ENCODE data around the gene RNF167. TPM values are rescaled to one million over a fixed set of nuclear protein-coding genes. Genes with fewer than 3 reads are reported as not detected.

The RNF167 gene
- polyA plus RNA-seq, 4 donors = 108 to 132 (median 123) TPM

- Histone ChIP-seq H3K4me1 (ENCODE audit: control insufficient read depth in 3 of 3, insufficient read depth in 2 of 3, low read depth in 1 of 3, low read length in 2 of 3) (peaks cover 0 to 7% (median 5%) of the 10 kb centered on the region in 3 donors), H3K27me3 (ENCODE audit: control insufficient read depth in 3 of 3, insufficient read depth in 3 of 3, low read length in 3 of 3) (no peaks in the 10 kb centered on the region), H3K27ac (ENCODE audit: low read depth in 1 of 3, low read length in 2 of 3) (no peak within 1 kb of the TSS), H3K9me3 (ENCODE audit: control insufficient read depth in 2 of 2, insufficient read depth in 1 of 2, low read depth in 1 of 2, low read length in 1 of 2) (no peaks in the 10 kb centered on the region), H3K36me3 (ENCODE audit: control insufficient read depth in 3 of 3, insufficient read depth in 2 of 3, low read depth in 1 of 3, low read length in 3 of 3) (peaks cover 0 to 32% (median 0%) of the 10 kb centered on the region in 3 donors), H3K4me3 (ENCODE audit: low read depth in 1 of 3, low read length in 3 of 3) (no peak within 1 kb of the TSS)
- FAIRE-seq (no peak), DNase-seq (no peak)
- WGBS, 3 donors = 77 to 91% (median 82%) methylated on average over 14 of the region's 14 CpGs
These were observed 8.1 kb upstream of the RNF167 start, which contains the start of gene GP1BA for GRCh38 chr17:4931963-4932362. GP1BA (plus strand) TSS chr17:4932277; CDS start chr17:4932605, 328 bp downstream.

GRCh38 chr17:4932756-4933155 is 7.3 kb upstream of the RNF167 start:
- peaks cover 0 to 7% (median 5%) of the 10 kb centered on the region in 3 donors for H3K4me1 ChIP-seq (ENCODE audit: control insufficient read depth in 3 of 3, insufficient read depth in 2 of 3, low read depth in 1 of 3, low read length in 2 of 3)
- DNase-seq (no peak), FAIRE-seq (no peak)
- peaks cover 2 to 40% (median 3%) of the 10 kb centered on the region in 3 donors for H3K36me3 ChIP-seq (ENCODE audit: control insufficient read depth in 3 of 3, insufficient read depth in 2 of 3, low read depth in 1 of 3, low read length in 3 of 3)
- WGBS, 3 donors = 91 to 94% (median 94%) methylated on average over 12 of the region's 12 CpGs
- H3K27ac ChIP-seq (ENCODE audit: low read depth in 1 of 3, low read length in 2 of 3) = no peak overlapping the region
- H3K27me3 ChIP-seq (ENCODE audit: control insufficient read depth in 3 of 3, insufficient read depth in 3 of 3, low read length in 3 of 3) = no peaks in the 10 kb centered on the region
- H3K4me3 ChIP-seq (ENCODE audit: low read depth in 1 of 3, low read length in 3 of 3) = no peak overlapping the region
- no peaks in the 10 kb centered on the region for H3K9me3 ChIP-seq (ENCODE audit: control insufficient read depth in 2 of 2, insufficient read depth in 1 of 2, low read depth in 1 of 2, low read length in 1 of 2)

- Histone ChIP-seq H3K27me3 (ENCODE audit: control insufficient read depth in 3 of 3, insufficient read depth in 3 of 3, low read length in 3 of 3) (no peaks in the 10 kb centered on the region), H3K36me3 (ENCODE audit: control insufficient read depth in 3 of 3, insufficient read depth in 2 of 3, low read depth in 1 of 3, low read length in 3 of 3) (peaks cover 2 to 48% (median 3%) of the 10 kb centered on the region in 3 donors), H3K4me1 (ENCODE audit: control insufficient read depth in 3 of 3, insufficient read depth in 2 of 3, low read depth in 1 of 3, low read length in 2 of 3) (peaks cover under 1 to 12% (median 7%) of the 10 kb centered on the region in 3 donors), H3K4me3 (ENCODE audit: low read depth in 1 of 3, low read length in 3 of 3) (no peak overlapping the region), H3K27ac (ENCODE audit: low read depth in 1 of 3, low read length in 2 of 3) (no peak overlapping the region), H3K9me3 (ENCODE audit: control insufficient read depth in 2 of 2, insufficient read depth in 1 of 2, low read depth in 1 of 2, low read length in 1 of 2) (no peaks in the 10 kb centered on the region)
- FAIRE-seq (no peak), DNase-seq (no peak)
- 74 to 76% (median 76%) methylated on average over 14 to 16 of the region's 16 CpGs for WGBS, 3 donors
These were observed 6.4 kb upstream of the RNF167 start for GRCh38 chr17:4933646-4934045.

GRCh38 chr17:4934173-4934979 is 5.7 kb upstream of the RNF167 start:
- Histone ChIP-seq H3K27ac (ENCODE audit: low read depth in 1 of 3, low read length in 2 of 3) (no peak overlapping the region), H3K4me1 (ENCODE audit: control insufficient read depth in 3 of 3, insufficient read depth in 2 of 3, low read depth in 1 of 3, low read length in 2 of 3) (peaks cover 3 to 17% (median 7%) of the 10 kb centered on the region in 3 donors), H3K4me3 (ENCODE audit: low read depth in 1 of 3, low read length in 3 of 3) (no peak overlapping the region), H3K27me3 (ENCODE audit: control insufficient read depth in 3 of 3, insufficient read depth in 3 of 3, low read length in 3 of 3) (no peaks in the 10 kb centered on the region), H3K9me3 (ENCODE audit: control insufficient read depth in 2 of 2, insufficient read depth in 1 of 2, low read depth in 1 of 2, low read length in 1 of 2) (no peaks in the 10 kb centered on the region), H3K36me3 (ENCODE audit: control insufficient read depth in 3 of 3, insufficient read depth in 2 of 3, low read depth in 1 of 3, low read length in 3 of 3) (peaks cover 2 to 50% (median 3%) of the 10 kb centered on the region in 3 donors)
- DNase-seq = peak in 1 of 2 donors; percentile 23
- FAIRE-seq = no peak
- WGBS, 3 donors = 32 to 48% (median 39%) methylated on average over 14 of the region's 14 CpGs

- H3K9me3 ChIP-seq (ENCODE audit: control insufficient read depth in 2 of 2, insufficient read depth in 1 of 2, low read depth in 1 of 2, low read length in 1 of 2) = no peaks in the 10 kb centered on the region
- H3K36me3 ChIP-seq (ENCODE audit: control insufficient read depth in 3 of 3, insufficient read depth in 2 of 3, low read depth in 1 of 3, low read length in 3 of 3) = peaks cover 2 to 50% (median 3%) of the 10 kb centered on the region in 3 donors
- no peak for DNase-seq
- H3K4me1 ChIP-seq (ENCODE audit: control insufficient read depth in 3 of 3, insufficient read depth in 2 of 3, low read depth in 1 of 3, low read length in 2 of 3) = peaks cover 3 to 17% (median 7%) of the 10 kb centered on the region in 3 donors
- no peaks in the 10 kb centered on the region for H3K27me3 ChIP-seq (ENCODE audit: control insufficient read depth in 3 of 3, insufficient read depth in 3 of 3, low read length in 3 of 3)
- H3K4me3 ChIP-seq (ENCODE audit: low read depth in 1 of 3, low read length in 3 of 3) = no peak overlapping the region
- FAIRE-seq = no peak
- H3K27ac ChIP-seq (ENCODE audit: low read depth in 1 of 3, low read length in 2 of 3) = no peak overlapping the region
These were observed 4.4 kb upstream of the RNF167 start for GRCh38 chr17:4935650-4936049.

GRCh38 chr17:4936436-4936835 is 3.6 kb upstream of the RNF167 start:
- Histone ChIP-seq H3K36me3 (ENCODE audit: control insufficient read depth in 3 of 3, insufficient read depth in 2 of 3, low read depth in 1 of 3, low read length in 3 of 3) (peaks cover 2 to 48% (median 3%) of the 10 kb centered on the region in 3 donors), H3K4me1 (ENCODE audit: control insufficient read depth in 3 of 3, insufficient read depth in 2 of 3, low read depth in 1 of 3, low read length in 2 of 3) (peaks cover 3 to 20% (median 11%) of the 10 kb centered on the region in 3 donors), H3K9me3 (ENCODE audit: control insufficient read depth in 2 of 2, insufficient read depth in 1 of 2, low read depth in 1 of 2, low read length in 1 of 2) (no peaks in the 10 kb centered on the region), H3K27me3 (ENCODE audit: control insufficient read depth in 3 of 3, insufficient read depth in 3 of 3, low read length in 3 of 3) (no peaks in the 10 kb centered on the region), H3K4me3 (ENCODE audit: low read depth in 1 of 3, low read length in 3 of 3) (no peak overlapping the region), H3K27ac (ENCODE audit: low read depth in 1 of 3, low read length in 2 of 3) (no peak overlapping the region)
- DNase-seq = no peak
- 87 to 89% (median 87%) methylated on average over 3 of the region's 3 CpGs for WGBS, 3 donors
- no peak for FAIRE-seq

GRCh38 chr17:4937553-4937952 is 2.5 kb upstream of the RNF167 start:
- no peak for DNase-seq
- no peaks in the 10 kb centered on the region for H3K27me3 ChIP-seq (ENCODE audit: control insufficient read depth in 3 of 3, insufficient read depth in 3 of 3, low read length in 3 of 3)
- WGBS, 3 donors = 93 to 95% (median 95%) methylated on average over 15 to 16 of the region's 16 CpGs
- no peak overlapping the region for H3K27ac ChIP-seq (ENCODE audit: low read depth in 1 of 3, low read length in 2 of 3)
- H3K4me3 ChIP-seq (ENCODE audit: low read depth in 1 of 3, low read length in 3 of 3) = no peak overlapping the region
- H3K4me1 ChIP-seq (ENCODE audit: control insufficient read depth in 3 of 3, insufficient read depth in 2 of 3, low read depth in 1 of 3, low read length in 2 of 3) = peaks cover 3 to 27% (median 12%) of the 10 kb centered on the region in 3 donors
- no peak for FAIRE-seq
- no peaks in the 10 kb centered on the region for H3K9me3 ChIP-seq (ENCODE audit: control insufficient read depth in 2 of 2, insufficient read depth in 1 of 2, low read depth in 1 of 2, low read length in 1 of 2)
- peaks cover 2 to 53% (median 6%) of the 10 kb centered on the region in 3 donors for H3K36me3 ChIP-seq (ENCODE audit: control insufficient read depth in 3 of 3, insufficient read depth in 2 of 3, low read depth in 1 of 3, low read length in 3 of 3)

- H3K27ac ChIP-seq (ENCODE audit: low read depth in 1 of 3, low read length in 2 of 3) = no peak overlapping the region
- no peak for DNase-seq
- peak overlapping the region in 1 of 3 donors; percentile 92 for H3K4me3 ChIP-seq (ENCODE audit: low read depth in 1 of 3, low read length in 3 of 3)
- no peaks in the 10 kb centered on the region for H3K27me3 ChIP-seq (ENCODE audit: control insufficient read depth in 3 of 3, insufficient read depth in 3 of 3, low read length in 3 of 3)
- 91 to 97% (median 95%) methylated on average over 11 of the region's 11 CpGs for WGBS, 3 donors
- FAIRE-seq = no peak
- peaks cover 2 to 53% (median 8%) of the 10 kb centered on the region in 3 donors for H3K36me3 ChIP-seq (ENCODE audit: control insufficient read depth in 3 of 3, insufficient read depth in 2 of 3, low read depth in 1 of 3, low read length in 3 of 3)
- H3K9me3 ChIP-seq (ENCODE audit: control insufficient read depth in 2 of 2, insufficient read depth in 1 of 2, low read depth in 1 of 2, low read length in 1 of 2) = no peaks in the 10 kb centered on the region
- H3K4me1 ChIP-seq (ENCODE audit: control insufficient read depth in 3 of 3, insufficient read depth in 2 of 3, low read depth in 1 of 3, low read length in 2 of 3) = peaks cover 3 to 27% (median 12%) of the 10 kb centered on the region in 3 donors
These were observed 2.0 kb upstream of the RNF167 start for GRCh38 chr17:4938069-4938491.
